ENCODE results near the gene ABCD4.

- TF ChIP-seq CTCF (IDR thresholded peaks at IDR 0.05), result no peak
- TF ChIP-seq POLR2A (IDR thresholded peaks at IDR 0.05), result no peak
- no peak for TF ChIP-seq POLR2AphosphoS5 (IDR thresholded peaks at IDR 0.05)
These were observed 31.2 kb upstream of the ABCD4 start for GRCh38 chr14:74333909-74334308.
